DOHH2 (cell line): Measurements from ENCODE around the gene MAT2B.

Experiments
- H3F3A ChIP-seq: fragments of 200-600 bp; sonication (generic), shearing (Covaris generic); 2 replicates; pipeline ENCODE4 v1.6.0; 2016; ENCODE audit warnings: antibody characterized with exemption, mild to moderate bottlenecking; ENCODE audit not compliant: control insufficient read depth, insufficient read depth
- H3K27ac ChIP-seq: fragments of 200-600 bp; sonication (generic); 2 replicates; pipeline ENCODE4 v1.5.1; 2014; ENCODE audit warnings: low read depth, mild to moderate bottlenecking, low read length, moderate library complexity
- H3K27me3 ChIP-seq: fragments of 200-600 bp; sonication (generic); 2 replicates; pipeline ENCODE4 v1.6.1; 2014; ENCODE audit warnings: mild to moderate bottlenecking, low read length, mixed read lengths; ENCODE audit not compliant: control insufficient read depth
- H3K36me3 ChIP-seq: fragments of 200-600 bp; sonication (generic); 2 replicates; pipeline ENCODE4 v1.6.1; 2014; ENCODE audit warnings: mild to moderate bottlenecking, low read length, moderate library complexity, mixed read lengths; ENCODE audit not compliant: control insufficient read depth
- H3K4me1 ChIP-seq: fragments of 200-600 bp; sonication (generic); 2 replicates; pipeline ENCODE4 v1.6.1; 2014; ENCODE audit warnings: mild to moderate bottlenecking, low read length, mixed read lengths; ENCODE audit not compliant: control insufficient read depth
- H3K4me2 ChIP-seq: fragments of 200-600 bp; sonication (generic); 2 replicates; pipeline ENCODE4 v1.6.0; 2014; ENCODE audit warnings: mild to moderate bottlenecking, low read length, moderate library complexity
- H3K4me3 ChIP-seq: fragments of 200-600 bp; sonication (generic); 2 replicates; pipeline ENCODE4 v1.5.1; 2014; ENCODE audit warnings: mild to moderate bottlenecking, low read length, mixed read lengths
- H3K79me2 ChIP-seq: fragments of 200-600 bp; sonication (generic); 2 replicates; pipeline ENCODE4 v1.6.1; 2014; ENCODE audit warnings: mild to moderate bottlenecking, low read length, mixed read lengths; ENCODE audit not compliant: control insufficient read depth
- H3K9me2 ChIP-seq: fragments of 200-600 bp; sonication (generic); replicated peaks from 2 replicates; pipeline ENCODE4 v1.6.1; 2014; ENCODE audit warnings: mild to moderate bottlenecking, low read length, mixed read lengths; ENCODE audit not compliant: control insufficient read depth
- H3K9me3 ChIP-seq: fragments of 200-600 bp; sonication (generic); 2 replicates; pipeline ENCODE4 v1.6.1; 2014; ENCODE audit warnings: antibody characterized with exemption, low read length, mixed read lengths; ENCODE audit not compliant: control insufficient read depth, insufficient read depth
- H4K20me1 ChIP-seq: fragments of 200-600 bp; sonication (generic); 2 replicates; pipeline ENCODE4 v1.6.0; 2014; ENCODE audit warnings: low read depth, mild to moderate bottlenecking, antibody characterized with exemption, low read length, moderate library complexity; ENCODE audit not compliant: control insufficient read depth, insufficient read depth
- CTCF ChIP-seq: fragments of 200-600 bp; sonication (generic); IDR thresholded peaks from one replicate; pipeline ENCODE4 v1.5.1; 2014; ENCODE audit warnings: antibody characterized with exemption, mild to moderate bottlenecking, low read depth, low read length; ENCODE audit not compliant: poor library complexity, severe bottlenecking
- EZH2phosphoT487 ChIP-seq: fragments of 200-600 bp; sonication (generic); IDR thresholded peaks from 2 replicates; pipeline ENCODE4 v1.6.1; 2017; ENCODE audit warnings: borderline replicate concordance, mild to moderate bottlenecking, antibody characterized with exemption, low read length, moderate library complexity, mixed read lengths

Gene MAT2B

DNA sequence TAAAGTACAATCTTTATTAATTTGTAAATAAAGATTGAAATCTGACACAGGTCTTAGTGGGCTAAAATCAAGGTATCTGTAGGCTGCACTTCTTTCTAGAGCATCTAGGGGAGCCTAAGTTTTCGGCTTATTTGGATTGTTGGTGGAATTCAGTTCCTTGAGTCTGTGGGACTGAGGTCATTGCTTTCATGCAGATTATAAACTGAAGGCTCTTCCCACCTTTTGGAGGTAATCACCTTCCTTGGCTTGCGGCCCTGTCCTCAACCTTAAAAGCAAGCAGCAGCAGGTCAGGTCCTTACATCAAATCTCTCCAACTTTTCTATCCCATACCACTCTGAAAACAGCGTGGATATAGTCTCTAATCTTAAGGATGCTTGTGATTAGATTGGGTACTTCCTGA, 25.9 kb downstream of the MAT2B start:
- Histone ChIP-seq H3F3A (peaks cover 5% of the 10 kb centered on the region; the same call in 1 of the 2 replicates), H3K4me3 (no peak overlapping the region), H4K20me1 (no peaks in the 10 kb centered on the region), H3K79me2 (no peaks in the 10 kb centered on the region), H3K4me1 (peaks cover 16% of the 10 kb centered on the region), H3K36me3 (no peaks in the 10 kb centered on the region), H3K27ac (no peak overlapping the region), H3K27me3 (no peaks in the 10 kb centered on the region; the same call in 1 of the 2 replicates), H3K9me2 (no peaks in the 10 kb centered on the region), H3K9me3 (no peaks in the 10 kb centered on the region), H3K4me2 (no peak overlapping the region)
- no peak for TF ChIP-seq CTCF
- no peak for TF ChIP-seq EZH2phosphoT487

DNA sequence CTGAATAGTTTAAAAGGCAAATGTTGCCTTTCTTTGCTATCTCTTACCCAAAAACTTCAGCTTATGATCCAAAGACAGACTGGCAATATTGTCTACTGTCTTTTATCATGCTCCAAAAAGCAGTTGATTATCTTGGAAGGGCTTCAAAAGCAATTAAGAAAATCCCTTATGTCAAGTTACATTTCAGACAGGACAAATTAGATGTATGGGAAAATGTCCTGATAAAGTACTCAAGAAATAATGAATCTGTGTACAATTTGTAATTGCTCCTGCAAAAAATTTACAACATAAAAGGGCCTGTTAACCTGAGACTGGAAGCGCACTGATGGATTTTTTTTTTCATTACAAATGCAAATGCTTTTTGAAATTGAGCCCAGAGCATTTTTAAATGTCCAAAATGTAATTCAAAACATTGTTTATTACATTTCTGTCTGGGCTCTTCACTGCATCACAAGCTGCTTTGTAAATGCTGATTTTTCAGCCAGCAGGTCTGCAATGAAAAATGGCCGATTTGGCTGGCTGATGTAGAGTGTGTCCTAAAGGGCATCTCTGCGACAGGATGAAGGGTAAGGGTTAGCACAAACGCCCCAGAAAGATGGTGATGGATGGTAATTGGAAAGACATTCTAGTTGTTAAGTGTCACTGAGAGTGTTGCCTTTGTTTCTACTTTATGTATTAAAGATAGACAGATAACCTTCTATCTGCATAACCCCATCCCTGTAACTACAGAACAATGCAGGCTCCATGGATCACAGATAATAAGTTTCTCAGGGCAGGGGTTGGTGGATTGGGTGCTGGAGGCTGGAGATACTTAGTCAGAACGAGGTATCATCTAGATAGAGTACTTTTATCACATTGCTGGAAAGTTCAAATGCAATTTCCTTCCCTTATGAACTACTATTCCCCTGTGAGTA, 27.0 kb downstream of the MAT2B start:
- Histone ChIP-seq H3K27me3 (no peaks in the 10 kb centered on the region), H3K79me2 (no peaks in the 10 kb centered on the region), H3F3A (peaks cover 5% of the 10 kb centered on the region; the same call in 1 of the 2 replicates), H4K20me1 (no peaks in the 10 kb centered on the region), H3K27ac (no peak overlapping the region), H3K4me3 (no peak overlapping the region), H3K4me1 (peaks cover 16% of the 10 kb centered on the region), H3K9me2 (no peaks in the 10 kb centered on the region), H3K36me3 (no peaks in the 10 kb centered on the region), H3K4me2 (no peak overlapping the region), H3K9me3 (no peaks in the 10 kb centered on the region)
- no peak for TF ChIP-seq CTCF
- TF ChIP-seq EZH2phosphoT487: no peak

DNA sequence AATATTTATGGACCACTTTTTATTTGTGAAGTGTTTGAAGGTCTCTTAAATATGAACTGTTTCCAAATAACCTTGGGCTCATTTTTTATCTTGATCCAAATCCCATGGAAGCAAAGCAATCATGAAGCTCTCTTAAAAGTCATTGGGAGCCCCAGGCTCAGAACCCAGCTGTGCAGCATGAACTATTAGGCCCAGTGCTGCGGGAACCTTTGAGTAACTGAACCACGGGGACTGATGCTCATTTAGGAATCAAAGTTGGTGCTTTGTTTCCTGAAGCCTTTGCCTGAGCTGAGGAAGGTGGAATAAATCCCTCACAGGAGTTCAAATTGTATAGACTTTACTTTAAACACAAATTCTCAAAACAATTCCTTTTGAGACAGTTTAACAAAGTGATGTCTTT, 27.8 kb downstream of the MAT2B start:
- Histone ChIP-seq H3K9me3 (no peaks in the 10 kb centered on the region), H3F3A (peaks cover 5% of the 10 kb centered on the region; the same call in 1 of the 2 replicates), H3K36me3 (no peaks in the 10 kb centered on the region), H3K4me2 (no peak overlapping the region), H3K4me1 (peaks cover 16% of the 10 kb centered on the region), H3K27me3 (no peaks in the 10 kb centered on the region), H3K27ac (no peak overlapping the region), H3K9me2 (no peaks in the 10 kb centered on the region), H3K4me3 (no peak overlapping the region), H3K79me2 (no peaks in the 10 kb centered on the region), H4K20me1 (no peaks in the 10 kb centered on the region)
- TF ChIP-seq CTCF (no peak), EZH2phosphoT487 (no peak)
